GM12872 (cell line): ENCODE measurements around the gene ASIC5.

Experiments
- CTCF ChIP-seq: IDR thresholded peaks from 3 replicates; pipeline ENCODE4 v1.5.1; 2011; ENCODE audit warnings: low read depth, mild to moderate bottlenecking, low read length, moderate library complexity; ENCODE audit not compliant: insufficient read depth

Gene ASIC5

GRCh38 chr4:155820887-155821518, 45.1 kb downstream of the ASIC5 start:
- TF ChIP-seq CTCF, result no peak

GRCh38 chr4:155819066-155819465, 47.0 kb downstream of the ASIC5 start:
- no peak for TF ChIP-seq CTCF

- no peak for TF ChIP-seq CTCF
These were observed 47.4 kb downstream of the ASIC5 start for GRCh38 chr4:155818639-155819038.

- TF ChIP-seq CTCF, result no peak
These were observed 55.0 kb downstream of the ASIC5 start for GRCh38 chr4:155811083-155811482.

GRCh38 chr4:155809835-155810234, 56.2 kb downstream of the ASIC5 start:
- TF ChIP-seq CTCF, result peak; percentile 41; the same call in 2 of the 3 replicates

- TF ChIP-seq CTCF, result no peak
These were observed 59.1 kb downstream of the ASIC5 start for GRCh38 chr4:155807021-155807420.

GRCh38 chr4:155805016-155805415, 61.1 kb downstream of the ASIC5 start:
- no peak for TF ChIP-seq CTCF
